Measurements from ENCODE around the gene ARL5B.

The ARL5B gene

DNA sequence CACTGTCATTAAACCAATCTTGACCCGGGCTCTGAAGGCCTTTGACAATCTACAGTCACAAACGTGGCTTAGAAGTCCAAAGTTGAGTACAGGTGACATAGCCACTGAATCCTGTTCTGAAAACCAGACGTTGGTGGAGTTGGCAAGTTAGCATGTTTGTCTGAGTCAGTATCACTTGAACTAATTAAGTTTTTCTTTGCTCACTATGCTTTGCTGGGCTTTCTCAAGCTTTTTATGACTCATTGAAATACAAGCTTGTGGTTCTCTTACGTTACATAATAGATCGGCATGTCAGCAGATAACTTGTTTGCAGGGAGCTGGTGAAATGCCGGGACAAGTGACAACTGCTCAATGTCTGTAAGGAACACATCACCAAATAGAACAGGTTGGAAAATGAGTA is 53.8 kb downstream of the ARL5B start:
- DNase-seq = no peak

DNA sequence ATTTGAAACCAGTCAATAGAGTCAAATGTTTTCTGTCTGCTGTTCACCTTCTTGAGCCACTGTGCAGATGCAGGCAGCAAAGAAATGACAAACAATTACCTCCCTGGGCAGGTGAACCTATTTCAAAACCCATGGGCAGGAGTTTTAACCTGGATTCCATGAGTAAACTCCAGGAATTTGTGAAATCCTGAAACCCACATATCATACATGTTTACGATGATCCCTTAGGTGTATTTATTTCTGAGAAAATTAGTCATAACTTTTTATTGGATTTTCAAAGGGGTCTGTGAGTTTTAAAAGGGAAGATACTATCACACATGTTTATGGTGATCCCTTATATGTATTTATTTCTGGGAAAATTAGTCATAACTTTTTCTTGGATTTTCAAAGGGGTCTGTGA is 59.8 kb downstream of the ARL5B start:
- no peak for DNase-seq

DNA sequence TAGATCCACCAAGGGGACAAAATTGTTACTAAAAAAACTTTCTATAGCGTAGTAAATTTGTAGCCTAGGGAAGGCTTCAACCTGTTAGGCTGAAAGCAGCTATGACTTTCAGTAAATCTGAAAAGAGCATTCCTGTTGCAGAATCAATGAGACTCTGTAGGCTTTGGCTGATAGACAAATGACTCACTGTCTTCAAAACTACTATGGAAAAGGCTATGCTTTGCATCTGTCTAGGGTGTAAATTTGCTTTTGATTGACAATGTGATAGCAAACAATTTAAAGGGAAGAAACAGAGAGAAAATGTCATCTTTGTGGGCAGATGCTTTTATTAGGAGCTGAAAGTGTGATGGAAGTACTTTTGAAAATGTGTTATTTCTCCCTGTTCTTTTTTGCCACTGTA is 60.6 kb downstream of the ARL5B start:
- DNase-seq = no peak

DNA sequence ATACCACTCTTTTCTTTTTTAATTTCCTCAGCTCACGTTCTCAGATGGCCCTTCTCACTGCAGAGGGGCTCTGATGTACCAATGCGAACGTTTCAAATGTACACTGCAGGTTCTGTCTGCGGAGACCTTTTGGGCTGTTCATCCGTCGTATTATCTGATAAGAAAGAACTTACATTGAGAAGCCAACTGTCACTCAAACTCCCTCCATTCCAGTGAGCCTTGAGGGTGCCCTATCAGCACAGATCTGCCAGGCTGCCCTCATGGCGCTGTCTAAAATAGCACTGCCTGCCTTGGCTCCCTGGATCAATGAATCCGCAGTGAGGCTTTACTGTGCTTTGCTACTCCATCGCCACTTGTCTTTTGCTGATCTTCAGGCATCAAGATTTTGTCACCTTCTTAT is 61.8 kb downstream of the ARL5B start:
- DNase-seq = no peak

DNA sequence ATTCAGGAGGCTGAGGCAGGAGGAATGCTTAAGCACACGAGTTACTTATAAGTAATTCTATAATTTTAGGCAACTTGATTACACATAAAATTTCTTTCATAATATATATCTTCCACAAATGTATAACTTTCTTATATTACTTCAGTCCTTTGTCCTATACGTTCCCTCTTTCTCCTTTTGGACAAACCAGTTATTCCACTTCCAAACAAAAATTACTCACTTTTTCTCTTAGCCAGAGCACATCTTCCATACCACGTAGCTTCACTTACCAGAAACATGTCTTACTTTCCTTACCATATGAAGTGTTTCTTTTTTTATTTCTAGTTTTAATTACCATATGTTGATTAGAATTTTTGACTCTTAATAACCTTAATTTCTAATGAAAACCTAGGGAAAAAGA is 64.6 kb downstream of the ARL5B start:
- DNase-seq = no peak
